Activated T-cell treated with anti-CD3 and anti-CD28 coated beads for 1 hour (primary cell): ENCODE measurements around the gene LIN28B.
"Not testable (repeated sequence)": the region's sequence is repeated elsewhere in the genome, so short reads cannot be mapped to it uniquely, and the experiment has no call there.

Experiments used
- DNase-seq: peaks from one replicate; pipeline ENCODE4 v3.0.0-alpha.2; 2020; ENCODE audit warnings: low read depth

Gene LIN28B

GRCh38 chr6:105069821-105070445 is 113.0 kb downstream of the LIN28B start:
- no peak for DNase-seq

GRCh38 chr6:105072798-105073199 is 115.9 kb downstream of the LIN28B start:
- no peak for DNase-seq

GRCh38 chr6:105075210-105075609 is 118.3 kb downstream of the LIN28B start:
- no peak for DNase-seq

GRCh38 chr6:105076418-105076817 is 119.5 kb downstream of the LIN28B start:
- not testable (repeated sequence) for DNase-seq

DNA sequence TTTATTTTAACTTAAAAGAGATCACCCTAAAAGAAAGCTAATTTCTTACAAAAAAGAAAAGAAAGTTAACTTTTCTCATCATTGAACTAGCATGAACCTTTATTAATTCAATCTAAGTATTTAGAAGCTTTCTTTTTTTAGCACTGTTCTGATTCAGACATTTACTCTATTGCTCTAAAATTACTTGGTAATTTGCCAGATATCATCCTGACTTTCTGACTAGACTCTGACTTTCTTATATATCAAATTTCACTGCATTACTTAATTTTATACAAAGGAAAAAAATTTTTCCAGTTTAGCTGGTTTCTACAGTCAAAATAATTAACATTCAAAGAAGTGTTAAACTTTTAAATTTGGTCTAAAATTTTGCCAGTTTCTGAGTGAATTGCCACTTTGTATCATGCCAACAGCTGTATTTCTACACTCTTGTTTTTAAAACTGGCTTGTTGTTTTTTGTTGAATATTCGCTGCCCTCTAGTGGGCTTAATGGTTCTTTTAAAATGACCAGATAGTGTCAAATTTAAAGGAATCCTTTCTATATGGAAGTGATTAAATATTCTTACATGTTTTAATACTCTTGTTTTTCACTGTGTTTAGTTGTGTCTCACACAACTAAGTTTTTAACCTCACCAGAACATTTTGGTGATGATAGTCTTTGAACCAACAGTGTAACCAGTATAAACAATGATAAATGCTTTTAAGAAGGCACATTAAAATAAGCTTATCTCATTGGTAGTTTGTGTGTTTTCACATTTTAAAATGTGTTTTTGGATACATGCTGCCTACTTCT is 120.9 kb downstream of the LIN28B start:
- no peak for DNase-seq

GRCh38 chr6:105078386-105078708 is 121.4 kb downstream of the LIN28B start:
- DNase-seq: no peak

GRCh38 chr6:105080279-105080678 is 123.4 kb downstream of the LIN28B start:
- DNase-seq: no peak

- DNase-seq: not testable (repeated sequence)
These were observed 124.8 kb downstream of the LIN28B start for GRCh38 chr6:105081662-105082061.

- DNase-seq: no peak
These were observed 130.8 kb downstream of the LIN28B start for GRCh38 chr6:105087571-105088211.

DNA sequence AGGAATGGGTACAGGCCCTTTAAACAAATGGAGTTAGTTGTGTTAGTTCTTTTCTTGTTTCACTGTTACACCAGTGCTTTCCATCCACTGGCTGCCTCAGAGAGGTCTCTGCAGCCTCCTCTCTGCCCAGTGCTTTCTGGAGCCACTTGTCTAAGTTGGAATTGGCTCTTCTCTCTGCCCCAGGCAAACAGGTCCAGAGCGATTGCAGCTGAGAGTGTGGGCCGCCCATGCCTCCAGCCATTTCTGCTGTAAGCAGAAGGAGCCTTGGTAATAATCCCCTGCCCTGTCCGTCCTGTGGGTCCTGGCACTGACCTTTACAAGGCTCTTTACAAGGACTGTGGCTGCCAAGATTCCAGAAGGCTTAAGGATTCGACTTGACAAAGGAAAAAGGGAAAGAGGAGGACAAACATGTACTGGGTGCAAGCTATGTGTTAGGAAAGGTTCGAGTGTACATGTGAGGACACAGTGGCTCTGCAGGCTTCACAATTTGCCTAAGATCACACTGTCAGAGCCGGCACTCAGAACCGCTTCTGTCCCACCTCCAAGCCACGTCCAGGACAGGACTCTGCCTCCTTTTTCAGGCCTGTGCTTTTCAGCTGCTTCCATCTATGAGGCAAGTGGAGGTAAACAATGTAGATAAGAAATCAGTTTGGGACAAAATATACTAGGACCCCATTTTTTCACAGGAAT is 134.4 kb downstream of the LIN28B start:
- no peak for DNase-seq

GRCh38 chr6:105094133-105094640 is 137.3 kb downstream of the LIN28B start:
- no peak for DNase-seq

DNA sequence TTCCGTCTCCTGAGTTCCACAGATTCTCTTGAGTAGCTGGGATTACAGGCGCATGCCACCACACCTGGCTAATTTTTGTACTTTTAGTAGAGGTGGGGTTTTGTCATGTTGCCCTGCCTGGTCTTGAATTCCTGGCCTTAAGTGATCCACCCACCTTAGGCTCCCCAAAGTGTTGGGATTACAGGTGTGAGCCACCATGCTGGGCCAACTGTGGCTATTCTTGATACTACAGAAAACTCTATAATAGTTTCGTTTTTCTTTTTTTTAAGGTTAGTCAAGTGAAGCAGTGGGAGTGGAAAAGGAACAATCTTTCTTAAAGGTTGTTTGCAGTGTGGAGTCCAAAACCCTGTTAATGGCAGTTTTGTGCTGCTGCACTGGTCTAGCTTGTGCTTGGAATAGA is 138.2 kb downstream of the LIN28B start:
- DNase-seq: no peak

DNA sequence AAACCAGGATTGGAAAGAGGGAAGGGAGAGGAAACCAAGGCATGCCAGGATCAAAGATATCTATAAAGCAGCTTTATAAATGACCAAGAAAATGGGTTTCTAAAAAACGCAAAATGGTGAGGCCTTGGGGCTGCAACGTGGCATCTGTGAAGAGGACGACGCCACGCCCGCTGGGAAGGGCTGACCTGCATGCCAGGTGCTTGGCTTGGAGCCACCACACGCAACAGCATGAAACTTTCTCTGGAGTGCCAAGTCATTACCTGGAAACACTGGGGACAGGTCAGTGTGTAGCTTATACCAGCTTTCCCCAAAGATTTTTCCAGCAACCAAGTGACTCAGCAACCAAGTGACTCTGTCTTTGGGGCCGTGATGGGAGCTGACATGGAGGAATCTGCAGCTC is 140.4 kb downstream of the LIN28B start:
- no peak for DNase-seq

DNA sequence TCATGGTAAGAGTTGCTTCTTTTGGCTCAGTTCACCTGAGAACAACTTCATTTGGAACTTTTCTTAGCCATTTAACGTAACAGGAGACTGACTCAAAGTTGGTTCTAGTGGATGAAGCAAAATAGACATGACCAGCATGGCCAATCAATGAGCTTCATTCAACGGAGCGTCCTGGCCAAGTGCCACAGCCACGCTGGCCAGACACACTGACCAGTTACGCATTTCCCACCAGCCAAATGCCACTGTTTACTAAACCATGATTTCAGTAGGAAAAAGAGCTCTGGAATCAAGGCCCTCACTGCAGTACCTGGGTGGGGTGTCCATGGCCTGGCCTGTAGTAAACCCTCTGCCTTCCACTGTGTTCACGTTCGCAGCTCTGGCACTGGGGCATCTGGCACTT is 142.5 kb downstream of the LIN28B start:
- DNase-seq: no peak

DNA sequence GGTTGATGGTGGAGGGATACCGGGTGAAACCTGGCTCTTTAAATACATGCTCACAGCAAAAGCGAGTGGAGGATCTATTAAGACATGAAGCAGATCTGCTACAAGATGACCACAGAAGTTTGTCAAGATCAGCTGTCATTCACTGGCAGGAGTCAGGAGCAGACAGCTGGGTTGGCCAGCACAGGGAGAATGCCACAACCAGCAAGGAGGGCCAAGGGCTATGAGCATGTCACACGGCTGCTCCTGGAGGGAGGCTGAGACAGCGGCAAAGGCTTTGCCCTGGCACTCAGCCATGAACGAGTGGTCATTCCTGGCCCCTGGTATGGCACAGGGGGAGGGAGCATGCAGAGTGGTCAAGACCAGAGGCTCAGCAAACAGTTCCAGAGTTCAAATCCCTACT is 145.3 kb downstream of the LIN28B start:
- DNase-seq: no peak

- no peak for DNase-seq
These were observed 148.2 kb downstream of the LIN28B start for GRCh38 chr6:105105094-105105493.

DNA sequence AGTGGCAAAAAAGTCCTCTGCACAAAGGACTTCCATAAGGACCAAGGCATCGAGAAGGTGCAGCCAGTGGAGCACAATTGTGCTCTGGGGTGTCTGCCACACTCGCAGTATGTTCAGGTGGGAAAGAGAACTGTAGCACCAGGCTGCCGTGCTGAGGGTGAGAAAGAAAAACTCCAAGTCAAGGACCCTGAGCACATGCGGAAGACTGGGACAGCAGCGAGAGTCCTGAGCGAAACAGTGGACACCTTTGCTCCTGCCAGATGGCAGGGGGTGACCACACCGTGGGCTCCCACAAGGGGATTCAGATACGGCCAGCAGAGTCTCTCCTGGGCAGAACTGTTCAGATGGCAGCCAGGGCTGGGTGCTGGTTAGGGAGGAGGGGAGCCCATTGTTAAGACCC is 149.4 kb downstream of the LIN28B start:
- no peak for DNase-seq

DNA sequence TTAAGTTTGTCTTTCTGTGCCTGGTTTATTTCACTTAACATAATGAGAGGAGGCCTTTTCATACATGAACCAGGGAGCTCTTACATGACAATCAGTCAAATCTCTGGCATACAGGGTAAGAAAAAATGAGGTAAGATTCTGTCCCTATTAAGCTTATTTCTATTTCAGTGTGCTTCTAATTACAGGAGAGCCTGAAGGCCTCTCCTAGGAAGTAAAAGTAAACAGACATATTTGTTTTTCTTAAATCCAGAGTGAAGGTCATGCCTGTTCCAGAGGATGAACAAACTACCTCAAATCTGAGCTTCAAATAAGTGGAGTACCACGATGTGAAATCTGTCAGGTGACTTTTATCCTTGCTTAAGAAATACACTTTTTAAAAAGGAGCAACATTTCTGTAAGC is 150.3 kb downstream of the LIN28B start:
- DNase-seq: no peak

DNA sequence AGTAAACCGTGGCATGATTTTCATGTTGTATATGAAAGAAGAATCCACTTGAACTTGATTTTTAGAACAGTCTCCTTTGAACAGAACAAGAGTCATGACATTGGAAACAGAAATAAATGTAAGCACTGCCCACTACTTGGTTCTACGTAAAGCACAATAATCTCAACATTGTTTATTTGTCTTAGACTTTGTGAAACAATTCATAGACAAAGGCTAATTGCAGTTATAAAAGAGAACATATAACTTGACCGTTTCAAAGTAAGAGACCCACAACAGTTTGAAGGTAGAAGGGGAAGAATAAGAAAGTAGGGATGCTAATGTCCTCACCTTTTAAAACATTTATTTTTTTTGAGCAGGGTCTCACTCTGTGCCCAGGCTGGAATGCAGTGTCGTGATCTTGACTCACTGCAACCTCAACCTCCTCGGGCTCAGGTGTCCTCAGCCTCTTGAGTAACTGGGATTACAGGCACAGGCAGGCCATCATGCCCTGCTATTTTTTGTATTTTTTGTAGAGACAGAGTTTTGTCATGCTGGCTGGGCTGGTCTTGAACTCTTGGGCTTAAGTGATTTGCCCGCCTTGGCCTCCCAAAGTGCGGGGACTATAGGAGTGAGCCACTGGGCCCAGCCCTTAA is 151.8 kb downstream of the LIN28B start:
- no peak for DNase-seq

DNA sequence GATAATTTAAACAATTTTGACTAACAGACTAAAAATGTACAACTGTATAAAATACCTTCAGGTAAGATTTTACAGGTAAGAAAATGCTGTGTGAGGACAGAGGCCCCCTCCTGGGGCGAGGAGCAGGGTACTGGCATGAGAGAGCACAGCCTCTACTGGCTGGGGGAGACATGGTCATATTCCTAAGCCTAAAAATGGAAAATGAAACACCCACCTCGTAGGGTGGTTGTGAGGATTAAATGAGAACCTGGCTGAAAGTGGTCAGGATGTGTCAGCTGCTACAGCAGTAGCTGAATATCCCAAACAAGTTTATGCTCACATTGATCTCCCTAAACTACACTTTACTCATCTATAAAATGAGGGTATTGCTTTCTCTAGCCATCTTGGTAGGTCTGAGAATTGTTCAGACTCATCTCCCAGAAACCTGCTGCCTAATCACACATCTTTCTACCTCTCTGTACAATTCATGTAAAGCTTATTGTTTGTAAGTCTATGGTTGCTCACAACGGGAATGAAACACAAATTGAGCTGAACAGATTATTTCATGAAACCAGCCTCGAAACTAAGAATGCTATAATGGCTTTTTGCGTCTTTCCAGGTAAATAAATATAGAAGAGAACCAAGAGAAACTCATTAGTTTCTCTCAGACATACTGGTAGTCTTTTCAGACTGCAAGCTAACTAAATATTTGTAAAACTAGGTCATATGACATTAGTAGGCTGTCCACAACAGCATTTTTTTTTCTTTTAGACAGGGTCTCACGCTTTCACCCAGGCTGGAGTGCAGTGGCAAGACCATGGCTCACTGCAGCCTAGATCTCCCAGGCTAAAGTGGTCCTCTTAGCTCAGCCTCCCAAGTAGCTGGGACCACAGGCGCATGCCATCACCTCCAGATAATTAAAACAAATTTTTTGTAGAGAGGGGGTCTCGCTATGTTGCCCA is 153.3 kb downstream of the LIN28B start:
- DNase-seq: no peak

- no peak for DNase-seq
These were observed 154.2 kb downstream of the LIN28B start for GRCh38 chr6:105111105-105111504.
